ENCODE data around the gene TASOR.

Gene TASOR

DNA sequence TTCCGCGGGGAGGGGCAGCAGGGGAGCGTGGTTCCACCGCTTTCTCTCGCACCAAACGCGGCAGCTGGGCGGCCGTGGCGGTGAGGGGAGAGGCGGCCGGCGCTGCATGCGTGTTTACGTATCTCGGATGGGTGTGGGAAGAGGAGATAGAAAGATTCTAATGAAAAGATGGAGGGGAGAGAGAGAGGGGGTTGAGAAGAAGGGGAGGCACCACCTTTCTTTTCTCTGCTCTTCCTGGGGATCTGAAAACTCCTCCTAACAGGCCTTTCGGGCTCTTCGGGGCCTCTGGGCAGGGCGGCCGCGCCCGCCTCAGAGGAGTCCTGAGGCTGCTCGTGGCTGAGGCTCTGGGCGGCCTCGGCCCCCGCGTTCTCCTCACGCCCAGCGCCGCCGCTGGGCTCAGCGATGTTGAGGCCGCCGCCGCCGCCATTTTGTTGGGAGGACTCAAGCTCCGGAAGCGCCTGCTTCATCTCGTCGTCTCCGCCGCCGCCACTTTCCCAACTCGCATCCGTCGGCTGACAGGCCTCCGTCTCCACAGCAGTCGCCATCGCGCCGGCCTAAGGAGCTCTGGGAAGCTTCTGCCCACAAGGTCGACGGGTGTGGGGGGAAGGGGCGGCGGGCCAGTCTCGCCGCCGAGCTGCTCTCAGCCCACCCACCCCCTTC, 473 bp downstream of the TASOR start:
- DNase-seq (ENCODE audit: low read depth) = peak; percentile 62

DNA sequence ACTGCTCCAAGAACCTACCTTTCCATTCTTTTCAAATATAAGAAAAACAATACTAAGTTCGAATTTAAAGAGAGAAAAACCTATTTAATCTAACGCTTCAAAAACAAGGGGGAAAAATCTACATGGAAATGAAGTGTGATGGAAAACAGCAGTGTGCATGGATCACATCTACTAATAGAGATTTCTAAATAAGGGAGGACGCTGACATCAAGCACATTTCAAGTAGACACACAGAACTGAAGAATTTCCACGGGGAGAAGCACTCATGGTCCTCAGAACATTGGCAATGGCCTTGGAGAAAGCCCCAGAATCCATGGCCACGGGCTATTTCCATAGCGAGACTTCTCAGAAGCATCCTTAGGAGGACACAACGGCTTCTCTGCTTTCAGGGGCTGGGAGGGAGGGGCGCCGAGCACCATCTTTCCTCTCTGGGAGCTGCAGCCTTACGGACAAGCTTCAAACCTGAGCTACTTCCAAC, 1.0 kb downstream of the TASOR start:
- no peak for DNase-seq (ENCODE audit: low read depth)

DNA sequence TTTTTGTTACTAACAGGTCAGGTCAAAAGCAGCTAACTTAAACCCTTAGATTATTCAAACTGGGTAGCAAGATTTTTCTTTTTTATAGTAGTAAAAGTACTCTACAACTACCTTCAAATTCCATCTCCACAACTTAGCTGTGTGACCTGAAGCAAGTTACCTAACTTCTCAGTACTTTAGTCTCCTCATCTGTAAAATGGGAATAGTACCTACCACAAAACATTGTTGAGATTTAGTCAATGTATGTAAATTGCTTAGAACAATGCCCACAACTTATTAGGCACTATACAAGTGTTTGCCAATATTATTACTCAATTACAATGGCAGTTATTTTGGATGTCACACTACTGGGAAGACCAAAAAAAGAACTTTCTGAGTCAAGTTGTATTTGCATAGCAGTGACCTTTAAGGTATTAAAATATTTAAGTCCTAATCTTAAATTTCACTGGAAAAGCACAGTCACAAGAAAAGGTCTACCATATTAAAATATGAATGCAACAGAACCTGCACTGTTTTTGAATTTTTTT, 2.9 kb downstream of the TASOR start:
- DNase-seq (ENCODE audit: low read depth) = no peak

DNA sequence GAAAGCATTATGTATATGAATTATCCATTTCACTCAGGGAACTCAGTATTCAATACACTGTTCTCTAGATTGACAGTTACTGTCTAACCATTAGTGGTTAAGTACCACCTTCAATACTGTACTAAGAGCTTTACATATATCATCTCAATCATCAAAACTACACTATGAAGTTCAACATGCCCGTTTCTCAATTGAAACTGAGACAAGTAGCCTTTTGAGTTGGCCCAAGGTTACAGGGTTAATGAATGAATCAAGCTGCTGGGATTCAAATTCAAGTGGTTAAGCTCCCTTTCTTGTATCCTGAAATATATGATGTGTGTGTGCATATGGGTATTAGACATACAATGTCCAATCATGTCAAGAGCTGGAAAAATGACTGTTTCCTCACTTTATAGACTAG, 5.8 kb downstream of the TASOR start:
- no peak for DNase-seq (ENCODE audit: low read depth)

DNA sequence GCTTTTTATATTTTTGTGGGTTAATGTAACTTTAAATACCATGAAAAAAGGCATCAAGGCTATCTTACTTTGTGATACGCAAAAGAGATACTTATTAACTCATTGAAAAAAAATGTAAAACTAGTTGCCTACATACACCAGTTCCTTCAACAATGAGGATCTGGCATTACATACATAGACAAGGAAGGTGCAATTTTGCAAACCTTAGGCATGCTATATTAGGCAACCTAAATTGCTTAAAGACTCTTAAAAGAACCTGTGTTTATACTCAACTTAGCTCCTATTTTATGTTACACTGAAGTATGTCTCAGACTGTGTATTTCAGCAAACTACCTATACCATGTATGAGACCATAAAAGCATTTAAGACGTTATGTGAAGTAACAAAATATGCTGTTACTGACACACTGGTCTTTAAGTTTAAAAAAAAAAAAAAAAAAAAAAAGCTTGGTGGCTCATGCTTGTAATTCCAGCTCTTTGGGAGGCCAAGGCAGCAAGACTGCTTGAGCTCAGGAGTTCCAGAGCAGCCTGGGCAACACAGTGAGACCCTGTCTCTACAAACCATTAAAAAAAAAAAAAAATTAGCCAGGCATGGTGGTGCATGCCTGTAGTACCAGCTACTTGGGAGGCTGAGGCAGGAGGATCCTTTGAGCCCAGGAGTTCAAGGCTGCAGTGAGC, 9.1 kb downstream of the TASOR start:
- no peak for DNase-seq (ENCODE audit: low read depth)

DNA sequence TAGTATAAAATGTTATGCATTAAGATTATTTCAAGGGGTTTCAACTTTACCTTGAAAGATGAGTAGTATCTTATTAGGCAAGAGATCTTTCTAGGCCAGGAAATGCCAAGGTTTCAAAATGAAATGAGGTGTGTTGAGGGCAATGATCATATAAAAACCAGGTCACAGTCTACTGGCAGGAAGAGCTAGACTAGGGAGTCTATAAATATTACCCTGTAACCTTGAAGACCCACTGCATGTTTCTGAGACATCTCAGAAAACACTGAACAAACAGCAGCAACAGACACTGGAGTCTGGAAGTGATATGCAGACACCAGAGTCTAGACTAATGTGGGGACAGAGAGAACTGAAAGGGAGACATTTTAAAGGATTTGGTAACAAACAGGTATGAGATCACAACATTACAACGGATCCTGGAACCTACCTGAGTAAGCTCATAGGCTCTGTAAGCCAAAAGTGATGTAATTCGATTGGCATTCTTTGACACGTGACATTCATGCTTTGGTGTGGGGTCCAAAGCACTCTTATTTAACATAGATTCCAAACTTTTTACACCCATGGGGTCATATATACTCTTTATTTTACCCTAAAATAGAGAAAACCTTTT, 15.0 kb downstream of the TASOR start:
- DNase-seq (ENCODE audit: low read depth) = no peak

DNA sequence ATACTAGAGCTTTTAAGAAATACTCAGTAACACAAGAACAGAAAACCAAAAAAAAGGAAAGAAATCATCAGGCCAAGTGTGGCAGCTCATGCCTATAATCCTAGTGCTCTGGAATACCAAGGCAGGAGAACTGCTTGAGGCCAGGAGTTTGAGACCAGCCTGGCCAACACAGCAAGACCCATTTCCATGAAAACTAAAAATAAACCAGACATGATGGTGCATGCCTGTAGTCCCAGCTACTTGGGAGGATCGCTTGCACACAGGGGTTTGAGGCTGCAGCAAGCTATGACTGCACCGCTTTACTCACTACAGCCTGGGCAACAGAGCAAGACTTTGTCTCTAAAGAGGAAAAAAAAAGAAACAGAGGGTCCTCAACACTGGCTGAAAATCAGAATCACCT, 18.2 kb downstream of the TASOR start:
- no peak for DNase-seq (ENCODE audit: low read depth)

DNA sequence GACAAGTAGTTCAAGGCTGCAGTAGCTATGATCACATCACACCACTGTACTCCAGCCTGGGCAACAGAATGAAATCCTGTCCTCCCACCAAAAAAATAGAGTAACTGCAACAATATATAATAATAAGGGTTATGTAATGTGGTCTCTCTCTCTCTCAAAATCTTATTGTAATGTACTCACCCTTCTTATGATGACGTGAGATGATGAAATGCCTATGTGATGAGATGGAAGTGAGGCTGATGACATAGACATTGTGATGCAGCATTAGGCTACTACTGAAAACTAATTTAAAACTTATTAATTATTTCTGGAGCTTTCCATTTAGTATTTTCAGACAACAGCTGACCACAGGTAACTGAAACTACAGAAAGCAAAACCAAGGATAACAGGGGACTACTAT, 27.4 kb downstream of the TASOR start:
- no peak for DNase-seq (ENCODE audit: low read depth)

DNA sequence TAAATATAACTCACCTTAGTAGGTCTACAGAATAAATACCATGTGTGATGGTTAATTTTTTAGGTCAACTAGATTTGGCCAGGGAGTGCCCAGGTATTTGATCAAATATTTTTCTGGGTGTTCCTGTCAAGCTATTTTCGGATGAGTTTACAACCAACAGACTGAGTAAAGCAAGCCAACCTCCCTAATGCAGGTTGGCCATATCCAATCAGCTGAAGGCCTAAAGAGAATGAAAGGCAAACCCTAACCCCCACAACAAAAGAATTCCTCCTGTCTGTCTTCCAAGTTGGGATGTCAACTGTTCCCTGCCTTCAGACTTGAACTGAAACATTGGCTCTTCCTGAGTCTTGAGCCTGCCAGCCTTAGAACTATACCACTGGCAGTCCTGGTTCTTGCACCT, 28.6 kb downstream of the TASOR start:
- DNase-seq (ENCODE audit: low read depth) = no peak

DNA sequence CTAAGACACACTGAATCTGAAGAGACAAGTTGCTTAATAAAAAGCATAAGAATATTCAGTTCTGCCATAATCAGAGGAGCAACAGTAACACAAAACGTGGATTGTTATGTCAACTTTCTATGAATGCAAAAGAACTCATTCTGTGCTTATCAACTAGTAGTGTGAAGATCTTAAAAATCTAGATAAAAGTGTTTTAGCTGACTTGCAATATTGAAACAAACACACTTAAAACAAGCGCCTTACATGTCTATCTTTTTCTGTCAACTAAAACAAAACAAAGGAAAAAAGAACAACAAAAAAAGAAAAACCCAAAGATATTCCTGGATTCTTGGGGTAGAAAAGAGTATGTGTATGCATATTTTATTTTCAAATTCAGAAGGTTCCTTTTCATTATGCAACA, 37.7 kb downstream of the TASOR start:
- no peak for DNase-seq (ENCODE audit: low read depth)

DNA sequence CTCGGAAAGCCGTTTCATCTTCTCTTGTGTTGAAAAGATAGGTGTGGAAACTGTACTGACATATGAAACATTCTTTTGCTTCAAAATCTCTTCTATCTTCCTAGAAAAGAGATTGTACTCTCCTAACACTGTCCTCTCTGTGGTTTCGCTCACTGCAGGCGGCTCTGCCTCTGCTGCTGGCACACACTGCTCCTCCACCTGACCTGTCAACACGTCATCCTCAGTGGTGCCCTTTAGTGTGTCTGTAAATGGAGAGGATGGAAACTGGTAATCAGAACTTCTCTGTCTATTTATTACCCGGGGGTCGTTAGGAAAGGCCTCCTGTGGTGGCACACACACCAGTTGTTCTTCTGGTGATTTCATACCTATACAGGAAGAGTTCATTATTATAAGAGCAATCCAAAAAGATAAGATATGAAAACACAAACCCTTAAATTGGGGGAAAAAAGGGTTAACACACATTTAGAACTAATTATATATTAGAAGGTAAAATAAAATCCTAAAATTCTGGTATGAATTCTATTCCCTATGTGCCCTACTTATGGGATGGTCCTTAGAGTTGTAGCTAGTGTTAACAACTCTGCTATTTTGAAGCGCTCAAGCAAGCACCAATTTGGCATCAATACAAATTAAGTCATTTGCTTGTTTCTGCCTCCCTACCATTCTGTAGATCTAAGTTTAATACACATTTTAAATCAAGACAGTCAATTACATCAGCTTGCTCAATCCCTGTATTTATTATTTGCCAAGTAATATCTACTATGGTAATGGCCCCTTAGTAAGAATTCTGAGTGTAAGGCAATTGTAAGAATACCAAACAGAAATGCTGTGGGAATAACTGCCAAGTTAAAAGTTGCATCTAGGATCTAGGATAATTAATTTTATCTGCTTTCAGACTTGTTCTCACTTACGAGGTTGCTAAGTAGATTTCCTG, 49.2 kb downstream of the TASOR start:
- DNase-seq (ENCODE audit: low read depth) = no peak
